ENCODE data around the gene CFAP20DC. TPM values are rescaled to one million over a fixed set of nuclear protein-coding genes. Genes with fewer than 3 reads are reported as not detected.

Gene CFAP20DC
- total and polyA plus RNA-seq, 11 donors, result 0.07 to 0.27 (median 0.11) TPM; not detected in 5

DNA sequence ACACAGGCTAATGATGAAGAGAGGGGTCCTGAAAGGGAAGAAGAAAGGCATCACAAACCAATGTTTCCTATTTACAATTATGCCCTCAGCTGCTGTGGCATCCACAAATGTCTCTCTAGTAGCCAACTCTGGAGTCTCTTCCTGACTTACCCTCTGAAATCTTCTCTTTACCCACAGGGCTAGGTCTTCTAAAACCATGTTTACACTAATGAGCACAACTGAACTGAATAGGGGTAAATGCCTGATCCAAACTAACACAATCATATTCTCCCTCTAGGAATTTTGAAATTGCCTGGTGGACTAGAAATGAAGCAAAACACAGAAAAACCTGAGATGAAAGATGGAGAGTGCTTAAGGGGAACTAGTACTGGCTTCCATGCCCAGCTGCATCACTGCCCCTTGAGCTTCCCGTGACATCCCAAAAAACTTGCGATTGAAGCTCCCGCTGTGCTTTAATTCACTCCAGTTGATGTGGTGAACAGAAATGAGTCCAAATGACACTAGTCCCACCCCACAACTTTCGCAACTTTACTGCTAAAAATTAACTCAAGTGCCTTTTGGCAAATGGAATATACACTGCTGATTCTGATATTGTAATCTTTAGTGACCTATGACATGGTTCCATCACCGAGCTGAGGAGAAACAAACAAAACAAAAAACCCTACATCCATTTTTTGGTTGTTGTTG lies 32.8 kb downstream of the CFAP20DC start:
- H3K27ac ChIP-seq, result no peak overlapping the region
- no peak overlapping the region for H3K4me3 ChIP-seq
- TF ChIP-seq, protein P1, sequence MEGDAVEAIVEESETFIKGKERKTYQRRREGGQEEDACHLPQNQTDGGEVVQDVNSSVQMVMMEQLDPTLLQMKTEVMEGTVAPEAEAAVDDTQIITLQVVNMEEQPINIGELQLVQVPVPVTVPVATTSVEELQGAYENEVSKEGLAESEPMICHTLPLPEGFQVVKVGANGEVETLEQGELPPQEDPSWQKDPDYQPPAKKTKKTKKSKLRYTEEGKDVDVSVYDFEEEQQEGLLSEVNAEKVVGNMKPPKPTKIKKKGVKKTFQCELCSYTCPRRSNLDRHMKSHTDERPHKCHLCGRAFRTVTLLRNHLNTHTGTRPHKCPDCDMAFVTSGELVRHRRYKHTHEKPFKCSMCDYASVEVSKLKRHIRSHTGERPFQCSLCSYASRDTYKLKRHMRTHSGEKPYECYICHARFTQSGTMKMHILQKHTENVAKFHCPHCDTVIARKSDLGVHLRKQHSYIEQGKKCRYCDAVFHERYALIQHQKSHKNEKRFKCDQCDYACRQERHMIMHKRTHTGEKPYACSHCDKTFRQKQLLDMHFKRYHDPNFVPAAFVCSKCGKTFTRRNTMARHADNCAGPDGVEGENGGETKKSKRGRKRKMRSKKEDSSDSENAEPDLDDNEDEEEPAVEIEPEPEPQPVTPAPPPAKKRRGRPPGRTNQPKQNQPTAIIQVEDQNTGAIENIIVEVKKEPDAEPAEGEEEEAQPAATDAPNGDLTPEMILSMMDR (IDR thresholded peaks at IDR 0.05), result no peak
- no peak for TF ChIP-seq POLR2A (IDR thresholded peaks at IDR 0.05)
- H3K27me3 ChIP-seq, result no peaks in the 10 kb centered on the region
- no peaks in the 10 kb centered on the region for H3K36me3 ChIP-seq
- ATAC-seq (no peak), DNase-seq (no peak)
- WGBS, 4 donors, result 87 to 94% (median 92%) methylated on average over 5 of the region's 5 CpGs
- intact Hi-C loops (cut with DNase I), result no loop called here
- H3K4me1 ChIP-seq, result no peaks in the 10 kb centered on the region
- H3K9me3 ChIP-seq, result peaks cover 0 to 12% (median 0%) of the 10 kb centered on the region in 12 donors

GRCh38 chr3:59013611-59014010 lies 36.2 kb downstream of the CFAP20DC start:
- no peak overlapping the region for H3K4me3 ChIP-seq
- 86 to 94% (median 90%) methylated on average over 1 of the region's 1 CpG for WGBS, 4 donors
- no peak for DNase-seq
- H3K27ac ChIP-seq, result no peak overlapping the region
- no peak for ATAC-seq
- H3K27me3 ChIP-seq, result no peaks in the 10 kb centered on the region
- no peaks in the 10 kb centered on the region for H3K36me3 ChIP-seq
- H3K4me1 ChIP-seq, result no peaks in the 10 kb centered on the region
- intact Hi-C loops (cut with DNase I), result no loop called here
- TF ChIP-seq, protein P1 (IDR thresholded peaks at IDR 0.05), result no peak
- TF ChIP-seq POLR2A (IDR thresholded peaks at IDR 0.05), result no peak
- H3K9me3 ChIP-seq, result peaks cover 0 to 10% (median 0%) of the 10 kb centered on the region in 12 donors

DNA sequence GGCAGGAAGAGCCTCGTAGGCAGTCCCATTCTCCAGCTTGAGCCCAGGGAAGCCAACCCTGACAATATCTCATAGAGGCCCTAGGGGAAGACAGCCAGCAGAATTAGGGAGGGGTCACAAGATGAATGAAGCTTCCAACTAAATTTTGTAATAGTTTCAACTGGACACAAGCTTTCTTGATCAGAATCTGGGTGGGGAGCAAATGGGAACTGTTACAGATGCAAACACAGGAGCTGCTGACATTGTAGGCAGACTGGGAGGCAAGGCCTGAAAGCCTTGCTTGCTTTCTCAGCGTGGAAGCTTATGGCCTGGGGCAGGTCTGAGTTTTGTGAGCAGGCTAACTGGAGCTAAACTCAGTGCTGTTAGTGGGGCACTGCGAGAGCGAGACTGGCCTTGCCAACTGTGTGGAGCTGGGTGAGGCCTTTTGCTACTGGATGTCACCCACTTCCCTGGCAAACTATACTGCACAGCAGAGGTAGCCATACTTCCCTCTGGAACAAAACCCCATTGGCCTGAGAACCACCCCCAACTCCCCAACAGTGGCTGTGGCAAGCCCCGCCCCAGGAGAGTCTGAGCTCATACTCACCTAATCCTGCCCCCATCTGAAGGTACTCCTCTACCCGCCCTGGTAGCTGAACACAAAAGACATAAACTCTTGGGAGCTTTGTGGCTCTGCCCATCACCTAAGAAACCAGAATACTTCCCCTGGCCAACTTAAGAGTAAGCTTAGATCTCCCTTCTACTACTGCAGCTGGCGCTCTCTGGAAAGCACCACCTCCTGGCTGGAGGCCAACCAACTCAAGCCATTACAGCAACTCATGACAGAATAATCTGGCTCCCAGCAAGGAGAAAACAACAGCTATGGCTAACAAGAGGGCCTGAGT lies 42.9 kb downstream of the CFAP20DC start:
- Histone ChIP-seq H3K4me3 (no peak overlapping the region), H3K27ac (no peak overlapping the region), H3K4me1 (no peaks in the 10 kb centered on the region), H3K9me3 (no peaks in the 10 kb centered on the region), H3K27me3 (no peaks in the 10 kb centered on the region), H3K36me3 (no peaks in the 10 kb centered on the region)
- intact Hi-C loops (cut with DNase I), result no loop called here
- TF ChIP-seq, protein P1 (IDR thresholded peaks at IDR 0.05), result no peak
- TF ChIP-seq POLR2A (IDR thresholded peaks at IDR 0.05), result no peak
- 70 to 85% (median 82%) methylated on average over 6 to 7 of the region's 7 CpGs for WGBS, 4 donors
- ATAC-seq (peak in 1 of 4 donors; percentile 53), DNase-seq (peak; percentile 11 to 69 (median 48))

GRCh38 chr3:59001675-59002074 lies 48.1 kb downstream of the CFAP20DC start:
- no peak for DNase-seq
- Histone ChIP-seq H3K9me3 (no peaks in the 10 kb centered on the region), H3K36me3 (no peaks in the 10 kb centered on the region), H3K4me1 (no peaks in the 10 kb centered on the region), H3K27ac (no peak overlapping the region), H3K4me3 (no peak overlapping the region), H3K27me3 (no peaks in the 10 kb centered on the region)
- intact Hi-C loops (cut with DNase I), result no loop called here
- ATAC-seq, result no peak
- TF ChIP-seq POLR2A (IDR thresholded peaks at IDR 0.05), result no peak
- TF ChIP-seq, protein P1 (IDR thresholded peaks at IDR 0.05), result no peak
- WGBS, 4 donors, result 55 to 78% (median 59%) methylated on average over 8 of the region's 8 CpGs
